Amniotic stem cell (primary cell): ENCODE results near the gene SCOC.
"Not testable (repeated sequence)": the region's sequence is repeated elsewhere in the genome, so short reads cannot be mapped to it uniquely, and the experiment has no call there.

ENCODE experiments used
- DNase-seq: peaks from one replicate; lab custom pipeline; 2025; lab: John Stamatoyannopoulos, UW

SCOC gene

GRCh38 chr4:140361099-140361498 lies 12.3 kb upstream of the SCOC start:
- DNase-seq, result no peak

- no peak for DNase-seq
Measured at GRCh38 chr4:140363051-140363450, 10.4 kb upstream of the SCOC start.

- DNase-seq, result no peak
Measured at GRCh38 chr4:140363558-140363957, 9.9 kb upstream of the SCOC start.

GRCh38 chr4:140367738-140368137 lies 5.7 kb upstream of the SCOC start:
- DNase-seq, result no peak

- DNase-seq, result no peak
Measured at GRCh38 chr4:140368686-140369085, 4.8 kb upstream of the SCOC start.

- no peak for DNase-seq
Measured at GRCh38 chr4:140372751-140373327, 607 bp upstream of the SCOC start.

- DNase-seq, result no peak
Measured at GRCh38 chr4:140374130-140374477, 658 bp downstream of the SCOC start.

- DNase-seq, result no peak
Measured at GRCh38 chr4:140382732-140383131, 9.3 kb downstream of the SCOC start.

GRCh38 chr4:140388015-140388414 lies 14.6 kb downstream of the SCOC start:
- no peak for DNase-seq

- DNase-seq, result no peak
Measured at GRCh38 chr4:140395668-140396067, 22.2 kb downstream of the SCOC start.

- no peak for DNase-seq
Measured at GRCh38 chr4:140400111-140400510, 26.7 kb downstream of the SCOC start.

- no peak for DNase-seq
Measured at GRCh38 chr4:140406292-140406691, 32.8 kb downstream of the SCOC start.

- no peak for DNase-seq
Measured at GRCh38 chr4:140408974-140409373, 35.5 kb downstream of the SCOC start.

GRCh38 chr4:140413130-140413969 lies 39.9 kb downstream of the SCOC start:
- not testable (repeated sequence) for DNase-seq

- DNase-seq, result no peak
Measured at GRCh38 chr4:140423106-140423505, 49.7 kb downstream of the SCOC start.

GRCh38 chr4:140426610-140427105 lies 53.2 kb downstream of the SCOC start:
- DNase-seq, result no peak

- DNase-seq, result no peak
Measured at GRCh38 chr4:140427106-140427918, 53.9 kb downstream of the SCOC start, which contains the start of gene CLGN. TSS of gene CLGN (minus strand) at chr4:140427648. CDS start at chr4:140413078, 14,570 bp downstream.

- DNase-seq, result no peak
Measured at GRCh38 chr4:140427919-140428471, 54.5 kb downstream of the SCOC start.
